ENCODE data around the gene MRPS12.

MRPS12 gene

GRCh38 chr19:38970664-38971532 is 40.2 kb downstream of the MRPS12 start:
- H3K4me1 ChIP-seq (ENCODE audit: control insufficient read depth, insufficient read depth, low read length) = peaks cover 15% of the 10 kb centered on the region
- ChIA-PET POLR2A (interaction anchor here (0.6 to 1.3 kb wide), 4 partner anchors 40 to 154 kb away, joined by 3 to 6 read pairs (median 4); partner anchors contain the start of genes MRPS12, PAK4 and SARS2), CTCF (interaction anchor here (0.5 to 4.7 kb wide), 11 partner anchors 7 to 503 kb away, joined by 3 to 35 read pairs (median 3); partner anchors contain the start of genes MRPS12 and SARS2)
- peak overlapping the region; percentile 13; the same call in 1 of the 2 replicates for H3K27ac ChIP-seq (ENCODE audit: extremely low read depth, low read depth, low read length)
- no peaks in the 10 kb centered on the region; the same call in 1 of the 2 replicates for H3K9me3 ChIP-seq (ENCODE audit: control insufficient read depth, insufficient read depth, low read depth, low read length)
- H3K36me3 ChIP-seq (ENCODE audit: control insufficient read depth in 2 of 2, insufficient read depth in 1 of 2, low read length in 2 of 2) = peaks cover 33 to 72% of the 10 kb centered on the region in 2 experiments
- H3K4me3 ChIP-seq (ENCODE audit: low read depth, low read length) = no peak overlapping the region
- no peak for TF ChIP-seq ZNF518A (tag by site-specific recombination; conservative IDR thresholded peaks at IDR 0.05; ENCODE audit: low read depth)
- 0 out of 2 replicates have a peak, but pooled peaks have one; percentile 16 for TF ChIP-seq MZF1 (tag by site-specific recombination; IDR thresholded peaks at IDR 0.05; ENCODE audit: borderline replicate concordance)
- peak; percentile 93 for TF ChIP-seq GLIS1 (tag by site-specific recombination; IDR thresholded peaks at IDR 0.05)
- TF ChIP-seq ZNF311 (tag by site-specific recombination; IDR thresholded peaks at IDR 0.05; ENCODE audit: borderline replicate concordance) = no peak
- TF ChIP-seq ZNF202 (tag by site-specific recombination; IDR thresholded peaks at IDR 0.05; ENCODE audit: borderline replicate concordance) = no peak
- TF ChIP-seq TSHZ1 (tag by site-specific recombination; IDR thresholded peaks at IDR 0.05; ENCODE audit: borderline replicate concordance) = 0 out of 2 replicates have a peak, but pooled peaks have one; percentile 6
- peak; percentile 75 for TF ChIP-seq ZNF184 (tag by site-specific recombination; IDR thresholded peaks at IDR 0.05)
- no peak for TF ChIP-seq ZBTB48 (tag by site-specific recombination; IDR thresholded peaks at IDR 0.05)
- TF ChIP-seq ZNF449 (tag by site-specific recombination; IDR thresholded peaks at IDR 0.05) = peak; percentile 83; the same call in 1 of the 2 replicates
- TF ChIP-seq ZNF350 (tag by site-specific recombination; IDR thresholded peaks at IDR 0.05) = no peak
- TF ChIP-seq INSM2 (tag by site-specific recombination; IDR thresholded peaks at IDR 0.05) = peak; percentile 80; the same call in 1 of the 2 replicates
- no peak for TF ChIP-seq PRDM6 (tag by site-specific recombination; IDR thresholded peaks at IDR 0.05)
- TF ChIP-seq ZNF221 (tag by site-specific recombination; IDR thresholded peaks at IDR 0.05; ENCODE audit: borderline replicate concordance) = no peak
- peak; percentile 40; the same call in 1 of the 2 replicates for TF ChIP-seq ZNF223 (tag by site-specific recombination; IDR thresholded peaks at IDR 0.05)
- TF ChIP-seq ZNF776 (tag by site-specific recombination; IDR thresholded peaks at IDR 0.05; ENCODE audit: borderline replicate concordance) = no peak
- TF ChIP-seq HIC1 (tag by site-specific recombination; IDR thresholded peaks at IDR 0.05) = peak; percentile 74
- peak; percentile 85 for TF ChIP-seq ZBTB17 (tag by site-specific recombination; IDR thresholded peaks at IDR 0.05)
- peak; percentile 43; the same call in 1 of the 2 replicates for TF ChIP-seq ZNF580 (tag by site-specific recombination; IDR thresholded peaks at IDR 0.05)

All from HEK293 (cell line).